ENCODE measurements around the gene KAT2A. TPM values are rescaled to one million over a fixed set of nuclear protein-coding genes. Genes with fewer than 3 reads are reported as not detected.
"Not testable (repeated sequence)": the region's sequence is repeated elsewhere in the genome, so short reads cannot be mapped to it uniquely, and the experiment has no call there.

Gene KAT2A
- total RNA-seq: 20.8 TPM

DNA sequence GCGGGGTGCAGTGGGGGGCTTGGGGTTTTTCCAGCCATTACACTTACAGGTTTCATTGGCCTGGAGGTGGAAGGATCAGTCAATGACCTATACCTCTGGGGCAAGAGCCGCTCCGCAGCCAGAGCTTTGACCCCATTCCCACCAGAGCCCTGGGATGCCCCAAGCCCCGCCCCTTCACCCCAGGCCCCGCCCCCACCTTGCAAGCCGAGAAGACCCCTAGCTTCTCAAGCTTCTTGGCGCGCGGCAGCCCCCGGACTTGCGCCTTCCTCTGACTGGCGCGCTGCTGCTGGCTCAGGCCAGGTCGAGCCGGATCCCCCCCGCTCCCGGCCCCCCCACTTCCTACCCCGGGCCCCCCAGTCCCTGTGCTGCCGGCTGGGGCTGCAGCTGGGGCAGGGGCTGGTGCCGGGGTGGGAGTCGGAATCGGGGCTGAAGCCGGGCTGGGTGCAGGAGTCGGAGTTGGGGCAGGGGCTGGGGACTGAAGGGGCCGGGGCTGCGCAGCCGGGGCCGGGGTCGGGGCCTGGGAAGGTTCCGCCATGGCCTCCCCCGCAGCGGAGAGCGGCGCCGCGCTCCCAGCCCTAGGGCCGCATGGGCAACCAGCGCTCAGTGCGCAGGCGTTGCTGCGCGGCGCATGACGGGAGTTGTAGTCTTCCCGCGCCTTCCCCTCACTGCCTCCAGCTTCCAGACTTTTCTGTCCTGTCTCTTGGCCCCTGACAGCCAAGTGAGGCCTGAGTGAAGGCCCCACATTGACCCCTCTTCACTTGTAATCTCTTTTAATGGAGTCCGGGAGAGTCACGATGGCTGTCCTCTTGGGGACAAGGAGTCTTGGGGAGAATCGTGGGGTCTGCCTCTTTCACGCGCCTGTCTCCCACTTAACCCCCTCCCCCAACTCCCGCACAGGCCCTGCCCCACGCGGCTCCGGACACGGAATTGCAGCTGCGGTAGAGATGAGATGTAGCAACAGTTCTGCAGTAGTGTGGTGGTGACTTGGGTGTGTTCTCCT is at the start of gene KAT2A:
Gene KAT2A (minus strand): TSS at position 598 of the 1,000 bp plus-strand sequence. CDS start 63 bp downstream, at position 535.
- peak; percentile 78 for ATAC-seq

DNA sequence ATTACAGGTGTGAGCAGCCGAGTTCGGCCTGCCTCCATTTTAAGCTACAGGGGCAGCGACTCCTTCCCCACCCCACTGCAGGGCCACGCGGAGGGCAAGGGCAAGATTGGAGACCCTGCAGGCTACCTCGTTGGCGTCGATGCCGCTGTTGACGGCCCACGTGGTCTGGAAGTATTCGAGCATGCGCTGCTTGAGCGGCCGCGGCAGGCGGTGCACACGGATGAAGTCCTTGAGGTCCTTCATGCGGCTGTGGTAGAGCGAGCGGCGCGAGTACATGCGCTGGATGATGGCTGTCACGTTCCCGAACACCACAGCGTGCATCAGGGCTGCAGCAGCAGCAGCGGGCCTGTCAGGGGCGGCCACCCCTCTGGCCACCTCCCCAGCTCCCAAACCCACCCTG is 48.2 kb upstream of the KAT2A start:
- ATAC-seq: no peak

DNA sequence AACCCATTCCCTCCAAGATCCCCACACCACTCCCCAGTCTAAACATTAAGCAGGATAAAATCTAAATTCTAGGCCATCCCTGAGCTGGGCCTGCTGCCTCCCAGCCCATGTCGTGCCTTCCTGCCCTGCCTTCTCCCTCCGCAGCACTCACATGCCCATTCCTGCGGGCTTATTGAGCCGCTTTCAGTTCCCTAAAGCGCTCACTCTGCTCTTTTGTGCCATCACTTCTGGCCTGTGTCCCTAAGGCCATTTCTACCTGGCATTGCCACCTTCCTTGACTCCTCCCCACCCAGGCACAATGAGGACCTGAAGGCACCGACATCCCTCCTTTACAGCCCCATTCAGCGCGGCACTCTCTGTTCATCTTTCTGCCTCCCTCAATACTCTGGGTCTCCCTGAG is 46.6 kb upstream of the KAT2A start:
- ATAC-seq: no peak

DNA sequence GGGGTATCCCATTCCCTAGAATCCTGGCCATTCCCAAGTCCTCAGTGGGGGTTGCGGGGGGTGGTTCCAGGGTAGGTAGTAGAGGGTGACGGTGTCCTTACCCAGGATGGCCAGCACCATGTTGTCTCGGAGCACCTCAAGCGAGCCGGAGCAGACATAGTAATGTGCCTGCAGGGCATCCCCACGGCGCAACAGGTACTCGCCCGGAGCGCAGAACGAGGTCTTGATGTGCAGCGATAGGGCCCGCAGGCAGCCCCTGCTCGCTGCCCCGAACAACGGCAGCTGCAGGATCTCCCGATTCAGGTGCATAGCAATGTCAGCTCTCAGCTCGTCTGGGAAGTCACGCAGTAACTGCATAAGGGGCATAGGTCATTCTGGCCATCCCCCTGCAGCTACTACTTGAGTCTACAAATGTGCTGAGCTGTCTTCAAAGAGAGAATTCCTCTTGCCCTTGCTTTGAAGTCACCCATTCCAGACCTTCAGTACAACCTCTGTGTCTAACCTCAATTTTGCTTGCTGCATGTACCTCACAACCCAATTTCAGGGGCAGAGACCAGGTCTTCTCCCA is 45.1 kb upstream of the KAT2A start:
- no peak for ATAC-seq

DNA sequence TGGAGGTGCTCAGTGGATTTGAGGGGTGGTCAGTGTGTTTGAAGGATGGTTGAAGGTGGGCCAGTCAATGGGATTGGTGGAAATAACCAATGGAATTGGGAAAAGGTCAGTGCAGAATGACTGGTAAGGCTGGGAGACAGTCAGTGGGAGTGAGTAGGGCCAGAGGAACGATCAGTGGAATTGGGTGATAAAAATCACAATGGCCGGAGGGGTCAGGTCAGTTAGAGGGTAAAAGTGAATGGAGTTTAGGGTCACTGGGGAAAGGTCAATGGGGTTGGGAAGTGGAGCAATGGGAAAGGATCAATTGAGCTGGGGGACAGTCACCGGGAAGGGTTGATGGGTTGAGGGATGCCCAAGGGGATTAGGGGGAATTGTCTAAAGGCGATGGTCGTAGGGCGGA is 44.6 kb upstream of the KAT2A start:
- ATAC-seq: no peak

DNA sequence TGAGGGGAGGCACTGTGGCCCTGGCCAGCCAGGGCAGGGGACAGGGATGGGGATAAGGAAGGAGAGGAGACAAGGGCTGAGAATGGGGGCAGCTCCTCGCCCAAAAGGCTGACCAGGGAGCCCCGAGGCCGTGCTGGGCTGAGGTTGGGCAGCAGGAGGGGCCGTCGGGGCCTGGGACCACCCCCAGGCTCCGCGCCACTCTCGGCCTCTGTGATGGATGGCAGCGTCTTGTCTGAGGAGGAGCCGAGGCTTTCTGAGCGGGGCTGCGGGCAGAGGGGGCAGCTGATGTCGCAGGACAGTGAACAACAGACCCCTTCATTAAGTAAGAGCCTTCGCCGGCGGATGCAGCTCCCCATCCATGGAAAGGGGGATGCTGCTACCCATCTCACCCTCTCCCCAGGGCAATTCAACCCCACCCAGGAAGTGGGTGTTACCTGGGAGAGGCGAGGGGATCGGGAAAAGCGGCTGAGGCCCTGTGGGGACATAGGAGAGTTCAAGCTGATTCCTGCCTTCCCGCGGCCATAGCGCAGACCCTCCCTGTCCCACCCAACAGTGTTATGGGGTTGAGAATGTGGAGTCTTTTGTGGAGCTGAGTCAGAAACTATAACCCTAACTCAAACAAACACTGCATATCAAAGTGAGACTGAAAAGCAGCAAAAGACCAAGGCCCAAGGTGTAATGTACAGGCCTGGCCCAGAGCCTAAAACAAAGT is 42.7 kb upstream of the KAT2A start:
- no peak for ATAC-seq

DNA sequence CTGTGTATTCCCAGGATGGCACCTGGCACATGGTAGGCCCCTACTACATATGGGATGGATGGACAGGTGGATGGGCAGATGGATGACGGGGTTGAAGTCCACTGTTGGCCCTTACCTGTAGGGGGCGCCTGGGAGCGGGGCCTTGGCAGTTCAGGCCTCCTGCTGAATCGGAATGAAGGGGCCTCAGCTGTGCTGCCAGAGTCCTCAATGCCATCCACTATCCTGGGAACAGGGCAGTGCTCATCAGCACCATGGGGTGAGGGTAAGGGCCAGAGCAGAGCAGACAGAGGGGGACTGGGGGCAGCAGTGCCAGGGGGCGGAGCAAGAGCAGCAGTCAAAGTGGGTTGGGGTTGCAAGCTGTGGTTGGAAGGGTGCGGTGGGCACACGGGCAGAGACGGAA is 41.9 kb upstream of the KAT2A start:
- peak; percentile 27 for ATAC-seq

DNA sequence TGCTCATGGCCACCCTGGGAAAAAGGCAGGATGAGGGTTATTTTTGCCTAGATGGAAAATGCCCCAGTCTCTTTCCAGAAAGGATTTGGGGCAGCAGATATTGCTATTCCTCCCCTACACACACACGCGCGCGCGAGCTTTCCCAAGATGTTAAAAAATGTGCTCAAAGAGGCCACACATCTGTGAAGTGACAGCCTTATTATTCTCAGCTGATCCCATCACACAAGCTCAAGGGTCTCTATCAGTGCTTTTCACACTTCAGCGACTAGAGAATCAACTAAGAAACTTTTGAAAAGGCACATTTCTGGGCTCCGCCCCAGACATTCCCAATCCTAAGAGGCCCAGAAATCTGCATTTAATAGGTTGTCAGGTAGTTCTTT is 39.4 kb upstream of the KAT2A start:
- no peak for ATAC-seq

DNA sequence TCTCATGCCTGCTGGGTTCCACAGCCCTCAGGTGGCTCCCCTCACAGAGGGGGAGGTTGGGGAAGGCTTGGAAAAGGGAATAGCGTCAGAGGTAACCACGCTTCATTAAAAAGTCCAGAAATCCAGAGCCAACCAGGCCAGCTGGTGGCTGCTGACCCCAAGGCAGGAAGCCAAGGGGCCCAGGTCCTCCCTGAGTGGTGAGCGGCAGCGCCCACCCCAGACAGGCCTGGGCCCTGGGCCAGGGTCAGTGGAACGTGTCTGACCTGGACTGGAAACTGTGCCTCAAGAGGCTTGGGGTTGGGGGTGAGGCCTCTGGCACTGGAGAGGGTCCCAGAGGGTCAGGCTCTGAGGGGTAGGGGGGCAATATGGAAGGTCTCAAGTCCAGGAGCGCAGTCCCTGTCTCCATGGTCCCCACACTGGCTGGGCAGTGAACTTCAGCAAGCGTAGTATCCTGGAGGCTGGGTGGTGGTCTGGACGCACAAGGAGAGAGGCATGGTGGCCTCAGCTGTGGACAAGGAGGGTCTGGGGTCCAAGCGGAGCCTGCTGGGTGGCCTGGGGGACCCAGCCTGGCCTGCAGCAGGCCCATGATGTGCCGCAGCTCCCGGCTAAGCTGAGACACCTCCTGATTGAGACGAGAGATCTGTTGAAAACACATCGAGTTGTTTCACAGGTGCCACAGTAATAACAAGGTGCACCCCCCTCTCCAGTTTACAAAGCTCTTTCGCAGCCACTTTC is 38.8 kb upstream of the KAT2A start:
- ATAC-seq: no peak

DNA sequence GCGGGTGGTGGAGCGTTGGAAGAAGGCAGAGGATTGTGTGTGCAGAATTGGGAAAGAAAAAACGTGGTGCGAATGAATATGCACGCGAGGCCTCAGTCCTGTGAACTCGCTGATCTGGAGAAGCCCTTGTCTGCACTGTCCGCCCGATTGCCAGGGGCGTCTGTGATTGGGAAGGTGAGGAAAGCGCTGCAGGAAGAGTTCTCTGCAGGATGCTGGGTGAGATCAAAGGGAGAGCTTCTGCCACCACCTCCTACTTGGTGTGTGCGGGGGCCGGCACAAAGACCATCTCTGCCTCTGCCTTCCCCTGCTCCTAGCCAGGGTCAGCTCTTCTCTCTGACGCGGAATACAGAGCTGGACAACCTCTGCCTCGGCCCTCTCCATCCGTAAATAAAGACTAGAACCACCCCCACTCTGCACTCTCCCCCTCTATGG is 34.5 kb upstream of the KAT2A start:
- no peak for ATAC-seq

DNA sequence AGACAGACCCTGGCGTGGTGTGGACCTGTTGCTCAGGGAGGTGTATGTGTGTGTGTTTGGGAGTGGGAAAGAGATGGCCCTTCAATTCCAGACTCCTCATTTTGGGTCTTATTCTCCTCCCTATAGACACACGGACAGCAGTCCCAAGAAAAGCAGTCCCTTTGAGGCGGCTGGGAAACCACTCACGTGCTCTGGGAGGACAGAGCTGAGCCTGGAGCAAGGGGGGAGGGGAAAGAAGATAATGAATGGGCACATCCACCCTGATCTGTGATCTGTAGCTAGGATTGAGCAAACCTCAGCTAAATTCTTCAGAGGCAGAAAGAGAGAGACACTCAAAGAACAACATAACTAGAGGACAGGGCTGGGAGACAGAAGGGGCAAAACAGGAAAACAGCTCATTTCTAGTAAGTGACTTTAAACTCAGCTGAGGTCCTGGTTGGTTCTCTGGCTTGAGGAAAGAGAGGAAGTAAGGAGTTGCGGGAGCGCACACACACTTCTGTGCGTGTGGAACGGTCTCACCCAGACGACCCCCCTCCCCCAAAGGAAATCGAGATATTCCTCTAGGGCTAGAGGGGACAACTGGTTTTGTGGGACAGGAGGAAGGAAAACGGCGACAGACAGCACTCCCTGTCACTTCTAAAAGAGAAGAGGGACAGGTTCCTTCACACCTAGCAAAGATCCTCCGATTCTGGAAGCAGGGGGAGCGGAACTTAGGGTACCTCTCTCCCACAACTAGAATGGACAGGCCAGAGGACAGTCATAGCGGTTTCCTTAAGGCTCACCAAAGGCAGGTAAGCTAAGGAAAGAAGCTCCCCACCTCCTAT is 33.0 kb upstream of the KAT2A start:
- no peak for ATAC-seq

DNA sequence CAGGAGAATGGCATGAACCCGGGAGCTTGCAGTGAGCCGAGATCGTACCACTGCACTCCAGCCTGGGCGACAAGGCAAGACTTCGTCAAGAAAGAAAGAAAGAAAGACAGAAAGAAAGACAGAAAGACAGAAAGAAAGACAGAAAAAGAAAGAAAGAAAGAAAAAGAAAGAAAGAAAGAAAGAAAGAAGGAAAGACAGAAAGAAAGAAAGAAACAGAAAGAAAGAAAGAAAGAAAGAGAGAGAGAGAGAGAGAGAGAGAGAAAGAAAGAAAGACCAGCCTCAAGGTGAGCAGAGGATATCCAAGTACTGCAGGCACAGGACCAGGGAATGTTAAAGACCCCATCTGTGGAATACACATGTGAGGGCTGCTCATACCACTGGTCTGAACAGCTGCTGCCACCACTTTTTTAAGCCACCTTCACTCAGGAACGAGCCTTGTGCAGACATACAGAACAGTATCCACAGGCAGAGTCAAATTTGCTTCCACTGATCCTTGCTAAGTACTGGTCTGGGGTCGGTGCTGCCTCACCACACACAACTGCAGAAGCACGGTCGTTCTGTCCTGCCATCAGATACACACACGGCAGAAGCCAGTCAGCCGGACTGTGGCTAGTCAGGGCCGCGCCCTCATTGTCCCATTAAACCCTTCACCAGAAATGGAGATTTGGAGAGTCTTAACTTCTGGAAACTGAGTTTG is 25.9 kb upstream of the KAT2A start:
- ATAC-seq: no peak

DNA sequence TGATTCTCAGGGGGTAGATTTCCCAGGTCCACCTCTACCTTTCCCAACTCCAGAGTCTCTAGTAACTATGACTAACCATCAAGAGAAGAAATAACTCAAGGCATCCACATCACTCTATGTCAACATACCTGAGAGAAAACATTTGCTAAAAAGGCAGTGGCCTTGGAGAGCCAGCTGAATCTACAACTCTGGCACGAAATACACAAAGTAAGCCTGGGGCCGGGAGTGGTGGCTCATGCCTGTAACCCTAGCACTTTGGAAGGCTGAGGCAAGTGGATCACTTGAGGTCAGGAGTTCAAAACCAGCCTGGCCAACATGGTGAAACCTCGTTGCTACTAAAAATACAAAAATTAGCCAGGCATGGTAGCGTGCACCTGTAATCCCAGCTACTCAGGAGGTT is 22.0 kb upstream of the KAT2A start:
- not testable (repeated sequence) for ATAC-seq

DNA sequence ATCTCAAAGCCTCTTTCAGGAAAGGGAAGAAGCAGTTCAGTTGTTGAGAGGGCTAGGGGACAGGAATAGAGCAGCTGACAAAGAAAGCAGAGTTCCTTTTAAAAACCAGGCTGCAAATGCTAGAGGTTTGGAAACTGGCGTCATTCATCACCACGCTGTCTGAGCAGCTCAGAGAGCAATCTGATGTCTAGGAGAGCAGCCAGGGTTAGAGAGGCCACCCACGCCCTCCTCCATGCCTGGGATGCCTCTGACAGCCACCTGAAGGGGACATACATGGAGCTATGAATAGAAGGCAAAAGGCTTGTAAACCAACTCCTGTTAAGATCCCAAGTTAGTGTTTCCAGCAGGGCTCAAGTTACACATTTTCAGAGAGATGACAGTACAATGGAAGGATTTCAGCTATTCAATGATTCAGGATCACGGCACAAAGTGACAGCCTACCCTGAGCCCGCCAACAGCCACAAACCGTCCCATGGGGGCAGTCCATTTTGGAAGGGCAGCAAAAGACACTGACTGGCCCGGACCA is 21.3 kb upstream of the KAT2A start:
- no peak for ATAC-seq

DNA sequence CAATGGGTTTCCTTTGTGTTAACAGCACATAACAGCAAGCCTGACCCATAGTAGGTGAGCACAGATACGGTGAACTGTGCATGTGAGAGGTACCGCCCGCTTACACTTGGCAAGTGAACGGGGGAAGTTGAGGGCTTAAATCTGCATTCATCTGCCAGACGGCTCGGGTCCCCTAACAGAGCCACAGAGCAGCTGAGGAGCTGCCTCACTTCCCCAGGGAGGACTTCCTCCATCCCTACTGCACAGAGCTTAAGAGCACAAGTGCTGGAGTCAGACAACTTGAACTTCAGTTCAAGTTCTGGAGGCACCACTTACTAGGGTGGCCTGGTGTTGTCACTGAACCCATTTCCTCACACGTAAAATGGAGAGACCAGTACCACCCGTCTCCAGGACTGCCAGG is 20.2 kb upstream of the KAT2A start:
- ATAC-seq: no peak

DNA sequence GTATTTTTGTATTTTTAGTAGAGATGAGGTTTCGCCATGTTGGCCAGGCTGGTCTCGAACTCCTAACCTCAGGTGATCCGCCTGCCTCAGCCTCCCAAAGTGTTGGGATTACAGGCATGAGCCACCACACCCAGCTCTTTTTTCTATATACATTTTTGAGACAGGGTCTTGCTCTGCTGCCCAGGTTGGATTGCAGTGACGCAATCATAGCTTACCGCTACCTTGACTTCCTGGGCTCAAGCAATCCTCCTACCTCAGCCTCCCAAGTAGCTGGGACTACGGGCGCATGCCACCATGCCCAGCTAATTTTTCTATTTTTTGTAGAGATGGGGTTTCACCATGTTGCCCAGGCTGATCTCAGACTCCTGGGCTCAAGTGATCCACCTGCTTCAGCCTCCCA is 19.5 kb upstream of the KAT2A start:
- ATAC-seq: not testable (repeated sequence)

DNA sequence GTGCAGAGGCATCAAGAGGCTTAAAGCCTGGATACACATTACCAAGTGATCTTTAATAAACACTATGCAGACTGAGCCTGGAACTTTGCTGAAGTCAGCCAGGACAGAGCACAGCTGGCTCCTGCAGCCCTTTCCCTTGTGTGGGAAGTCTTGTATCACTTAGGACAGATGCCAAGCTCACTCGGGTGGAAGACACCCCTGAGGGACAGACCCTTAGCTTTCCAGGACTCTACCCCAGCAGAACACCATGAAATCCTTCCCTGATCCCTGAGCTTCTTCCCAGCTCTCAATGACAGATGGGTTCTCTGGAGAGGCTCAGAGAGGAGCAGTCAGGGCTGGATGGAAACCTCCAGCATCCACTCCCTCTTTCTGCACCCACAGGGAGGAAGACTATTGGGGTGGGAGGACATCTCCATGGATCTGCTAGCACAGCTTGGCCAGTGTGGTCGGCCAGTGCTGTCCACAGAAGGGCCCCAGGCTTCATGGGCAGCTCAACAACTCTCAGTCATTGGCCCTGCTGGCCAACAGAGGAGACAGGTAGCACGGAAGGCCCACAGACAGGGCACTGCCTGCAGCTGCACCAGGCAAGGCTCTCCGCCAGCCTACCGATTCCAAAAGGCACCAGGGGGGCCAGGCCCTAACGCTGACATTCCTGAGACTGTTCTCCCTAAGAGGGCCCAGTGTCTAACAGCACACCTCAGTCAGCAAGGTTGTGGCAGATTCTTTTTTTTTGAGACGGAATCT is 17.8 kb upstream of the KAT2A start:
- ATAC-seq: no peak

DNA sequence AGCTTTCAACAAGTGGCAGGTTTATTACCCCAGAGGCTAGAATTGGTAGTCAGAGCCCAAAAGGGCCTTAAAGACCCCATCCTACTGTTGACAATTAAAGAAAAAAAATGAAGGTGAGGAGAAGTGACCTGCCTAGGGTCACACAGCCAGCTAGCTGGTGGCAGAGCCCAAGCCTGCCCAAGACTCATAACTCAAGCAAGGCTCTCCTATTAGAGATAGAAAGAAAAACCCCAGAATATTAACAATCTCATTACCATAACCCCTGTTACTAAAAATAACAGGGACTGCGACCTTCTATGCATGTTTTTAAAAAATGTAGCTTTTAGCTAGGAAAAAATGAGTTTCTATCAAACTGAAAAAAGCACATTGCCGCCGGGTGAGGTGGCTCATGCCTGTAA is 15.5 kb upstream of the KAT2A start:
- no peak for ATAC-seq

DNA sequence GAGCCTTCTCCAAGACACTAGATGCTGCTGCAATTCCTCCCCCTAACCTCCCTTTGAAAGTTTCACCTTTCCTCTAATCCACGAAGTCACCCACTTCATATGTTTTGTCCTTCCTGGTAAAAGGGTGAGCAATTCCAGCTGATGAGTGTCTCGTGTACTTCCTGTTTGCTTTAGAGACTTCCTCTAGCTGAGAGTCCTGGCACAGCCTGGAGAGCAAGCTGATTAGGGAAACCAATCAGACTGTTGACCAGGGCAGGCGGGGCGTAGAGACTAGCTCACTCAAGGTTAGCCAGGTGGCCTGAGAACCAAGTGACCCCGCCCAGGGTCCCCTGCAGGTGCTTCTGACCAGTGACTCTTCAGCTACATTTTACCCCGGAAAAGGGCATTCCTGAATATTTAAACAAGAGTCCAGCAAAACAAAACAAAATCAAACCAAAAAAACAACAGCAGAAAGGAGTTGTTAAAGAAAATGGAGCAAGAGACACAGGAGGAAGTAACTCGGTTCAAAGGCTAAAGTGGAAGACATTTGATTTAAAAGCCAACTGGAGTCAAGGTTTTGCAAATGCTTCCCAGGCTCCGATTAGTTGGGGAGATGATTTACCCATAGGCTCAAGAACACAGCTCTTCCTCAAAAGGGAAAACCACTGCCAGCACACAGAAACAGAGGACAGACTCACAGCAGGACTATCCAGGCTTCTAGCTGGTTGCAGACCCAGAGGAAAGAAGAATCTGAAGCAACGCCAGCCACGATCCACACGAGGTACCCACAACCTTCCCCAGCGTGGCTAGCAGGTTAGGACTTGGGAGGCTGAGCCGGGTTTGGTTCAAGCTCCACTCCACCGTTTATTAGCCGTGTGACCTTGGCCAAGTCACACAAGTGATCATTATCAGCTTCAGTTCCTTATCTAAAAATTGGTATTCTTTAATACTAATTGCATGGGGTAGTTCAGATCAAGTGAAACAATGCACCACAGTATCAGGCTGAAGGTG is 14.8 kb upstream of the KAT2A start:
- peak; percentile 76 for ATAC-seq

Data from esophagus mucosa (tissue), 1 donor.